DMS 273 treated with DMSO at 0.1 percent for 48 hours (cell line): ENCODE results near the gene ZNF556.
A peak's percentile ranks its signal among the peaks of the same experiment; 100 is the strongest.

Source experiments
- DNase-seq: peaks from one replicate; lab custom pipeline; 2025; lab: John Stamatoyannopoulos, UW

The ZNF556 gene

DNA sequence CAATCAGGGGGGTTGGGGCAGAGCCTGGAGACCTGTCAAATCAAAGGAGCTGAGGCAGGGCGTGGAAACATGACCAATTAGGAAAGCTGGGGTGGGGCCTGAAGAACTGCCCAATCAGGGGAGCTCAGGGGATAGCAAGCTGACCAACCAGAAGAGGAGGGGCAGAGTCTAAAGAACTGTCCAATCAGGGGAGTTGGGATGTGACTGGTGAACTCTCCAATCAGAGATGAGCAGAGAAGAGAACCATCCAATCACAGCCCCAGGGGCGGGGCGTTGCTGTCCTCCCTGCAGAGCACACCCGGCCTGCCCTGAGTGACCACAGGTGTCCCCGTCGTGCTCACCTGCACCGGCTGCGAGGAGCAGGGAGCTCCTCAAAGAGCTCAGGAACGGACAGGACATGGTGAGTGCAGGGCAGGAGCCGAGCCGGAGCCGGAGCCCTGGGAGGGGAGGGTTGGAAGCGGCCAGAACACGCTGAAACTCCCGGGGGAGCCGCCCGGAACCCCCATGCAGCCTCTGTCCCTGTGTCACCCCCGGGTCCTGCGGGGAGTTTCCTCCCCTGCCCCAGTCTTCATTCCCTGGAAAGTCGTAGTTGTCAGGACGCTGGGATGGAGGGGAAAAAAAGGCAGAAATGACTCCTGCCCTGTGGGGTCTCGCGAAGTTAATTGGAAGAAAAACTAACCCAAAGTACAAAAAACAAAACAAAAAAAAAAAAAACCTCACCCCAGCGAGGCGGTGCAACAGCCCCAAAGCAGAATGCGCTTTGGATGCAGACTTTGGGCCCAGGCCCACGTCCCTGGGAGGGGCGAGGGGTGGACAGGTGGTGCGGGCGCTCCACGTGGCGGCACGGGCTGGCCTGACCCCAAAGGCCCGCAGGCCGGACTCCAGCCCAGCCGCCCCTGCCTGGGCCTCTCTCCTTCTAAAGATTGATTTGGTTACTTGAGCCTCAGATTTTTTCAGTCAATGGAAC is at the start of gene ZNF556:
Gene ZNF556 (plus strand): TSS at position 311 of the 967 bp plus-strand sequence. CDS start 87 bp downstream, at position 398.
- peak; percentile 98 for DNase-seq

DNA sequence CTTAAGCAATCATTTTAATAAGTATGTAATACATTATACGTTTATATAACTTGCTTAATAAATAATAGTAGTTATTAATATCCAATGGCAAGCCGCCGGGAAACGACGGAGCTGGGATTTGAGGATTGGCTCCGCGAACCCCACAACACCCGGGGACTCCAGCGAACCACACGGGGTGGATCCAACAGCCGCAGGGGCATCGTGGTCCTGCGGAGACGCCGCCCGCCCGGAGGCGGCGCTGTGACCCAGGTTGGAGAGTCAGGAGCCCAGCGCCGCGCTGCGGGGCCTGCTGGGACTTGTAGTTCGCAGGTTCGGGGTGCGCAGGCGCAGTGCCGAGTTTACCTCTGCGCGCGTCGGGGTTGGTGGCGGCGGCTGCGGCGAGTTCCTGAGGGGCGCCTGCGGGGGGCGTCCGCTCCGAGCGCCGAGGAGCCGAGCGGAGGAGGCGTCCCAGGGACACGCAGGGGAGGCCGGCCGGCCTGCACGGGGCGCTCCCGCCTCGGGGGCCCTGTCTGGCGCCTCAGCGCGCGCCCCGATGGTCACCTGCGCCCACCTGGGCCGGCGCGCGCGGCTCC is 47.5 kb upstream of the ZNF556 start, which contains the start of gene ZNF554:
Gene ZNF554 (plus strand): TSS at position 329 of the 572 bp plus-strand sequence. CDS start 204 bp downstream, at position 533.
- peak; percentile 79 for DNase-seq

DNA sequence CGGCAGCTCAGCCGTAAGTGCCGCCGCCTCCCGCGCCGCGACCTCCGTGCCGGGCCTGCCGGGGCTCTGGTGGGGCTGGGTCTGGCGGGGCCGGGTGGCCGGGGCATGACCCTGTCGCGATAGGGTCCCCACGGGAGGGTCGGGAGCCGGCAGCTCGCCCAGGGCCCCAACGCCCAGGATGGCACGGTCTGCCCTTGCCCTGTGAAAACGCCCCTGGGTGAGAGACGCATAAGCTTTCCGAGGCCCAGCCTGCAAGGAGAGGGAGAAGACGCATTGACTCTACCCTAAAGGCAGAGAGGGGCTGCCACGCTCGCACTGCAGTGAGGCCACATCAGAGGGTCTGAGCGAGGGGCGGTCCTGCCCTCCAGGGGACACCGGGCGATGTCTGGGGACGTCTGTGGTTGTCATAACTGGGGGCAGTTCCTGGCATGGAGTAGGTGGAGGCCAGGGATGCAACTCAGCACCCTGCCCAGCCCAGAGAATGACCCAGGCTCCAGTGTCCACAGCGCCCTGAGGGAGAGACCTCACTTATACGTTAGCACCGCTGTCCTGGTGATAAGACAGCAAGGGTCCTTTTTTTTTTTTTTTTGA is 46.9 kb upstream of the ZNF556 start:
- DNase-seq, result no peak

DNA sequence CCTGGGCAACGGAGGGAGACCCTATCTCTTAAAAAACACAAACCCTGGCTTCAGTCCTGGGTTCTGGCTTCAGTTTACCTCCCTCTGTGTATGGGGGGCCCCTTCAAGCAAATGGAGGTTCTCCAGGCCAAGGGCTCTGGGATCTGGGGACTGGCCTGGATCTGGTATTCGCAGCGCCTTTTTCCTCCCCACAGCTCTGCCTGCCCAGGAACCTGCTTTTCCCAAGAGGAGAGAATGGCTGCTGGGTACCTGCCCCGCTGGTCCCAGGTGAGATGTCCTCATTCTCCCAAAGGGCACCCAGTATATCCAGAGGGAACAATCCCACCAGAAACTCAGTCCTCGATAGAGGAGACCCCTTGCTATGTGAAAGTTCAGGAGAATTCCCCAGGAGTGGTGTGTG is 44.3 kb upstream of the ZNF556 start:
- DNase-seq, result no peak

DNA sequence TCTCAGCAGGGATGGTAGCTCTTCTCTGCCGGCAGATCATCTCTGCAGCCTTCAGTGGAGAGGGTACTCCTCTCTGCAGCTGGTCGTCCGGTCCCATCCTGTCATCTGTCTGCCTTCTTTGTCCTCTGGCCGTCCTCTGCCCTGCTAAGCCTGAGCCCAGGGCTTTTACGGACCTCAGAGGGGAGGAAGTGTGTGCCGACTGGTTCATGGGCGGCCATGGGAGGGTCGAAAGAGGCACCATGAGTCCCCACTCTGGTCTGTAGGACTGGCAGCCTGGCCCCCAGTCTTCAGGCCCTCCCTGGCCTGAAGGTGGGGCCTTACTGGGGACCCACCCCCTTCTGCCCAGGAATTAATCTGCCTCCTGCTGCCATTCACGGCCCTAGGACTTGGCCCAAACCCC is 43.5 kb upstream of the ZNF556 start:
- no peak for DNase-seq

DNA sequence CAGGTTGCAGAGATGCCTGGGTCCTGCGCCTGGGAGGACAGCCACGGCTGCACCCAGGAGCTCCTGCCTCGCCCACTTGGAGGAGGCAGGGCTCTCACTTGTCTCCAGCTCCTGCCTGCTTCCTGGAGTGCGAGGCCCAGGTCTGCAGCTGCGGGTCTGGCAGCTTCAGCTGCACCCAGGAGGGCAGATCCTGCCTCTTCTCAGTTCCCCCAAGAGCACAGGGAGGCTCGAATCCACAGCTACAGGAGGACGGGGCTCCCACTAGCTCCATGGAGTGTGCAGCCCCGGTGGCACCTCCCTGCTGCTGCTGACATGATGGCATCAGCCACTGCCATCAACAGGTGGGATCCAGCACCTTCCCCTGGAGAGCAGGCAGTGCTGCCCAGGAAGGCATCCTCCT is 43.0 kb upstream of the ZNF556 start:
- DNase-seq, result no peak

DNA sequence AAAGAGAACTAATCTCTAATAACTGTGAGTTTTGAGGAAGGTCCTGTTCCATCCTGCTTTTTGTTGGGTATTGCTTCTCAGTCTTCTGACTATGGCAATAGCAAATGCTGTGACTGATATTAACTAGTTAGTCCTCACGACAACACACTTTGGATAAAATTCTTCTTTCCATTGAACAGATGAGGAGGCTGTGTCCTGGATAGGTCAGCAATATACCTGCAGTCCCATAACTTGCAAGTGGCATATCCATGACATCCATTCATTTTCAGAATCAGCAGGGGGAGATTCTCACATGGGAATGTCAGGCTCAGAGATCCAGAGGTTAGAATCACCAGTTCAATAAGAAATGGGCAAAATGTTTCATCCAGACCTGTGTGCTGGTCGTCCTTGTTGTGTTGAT is 40.1 kb upstream of the ZNF556 start:
- no peak for DNase-seq

DNA sequence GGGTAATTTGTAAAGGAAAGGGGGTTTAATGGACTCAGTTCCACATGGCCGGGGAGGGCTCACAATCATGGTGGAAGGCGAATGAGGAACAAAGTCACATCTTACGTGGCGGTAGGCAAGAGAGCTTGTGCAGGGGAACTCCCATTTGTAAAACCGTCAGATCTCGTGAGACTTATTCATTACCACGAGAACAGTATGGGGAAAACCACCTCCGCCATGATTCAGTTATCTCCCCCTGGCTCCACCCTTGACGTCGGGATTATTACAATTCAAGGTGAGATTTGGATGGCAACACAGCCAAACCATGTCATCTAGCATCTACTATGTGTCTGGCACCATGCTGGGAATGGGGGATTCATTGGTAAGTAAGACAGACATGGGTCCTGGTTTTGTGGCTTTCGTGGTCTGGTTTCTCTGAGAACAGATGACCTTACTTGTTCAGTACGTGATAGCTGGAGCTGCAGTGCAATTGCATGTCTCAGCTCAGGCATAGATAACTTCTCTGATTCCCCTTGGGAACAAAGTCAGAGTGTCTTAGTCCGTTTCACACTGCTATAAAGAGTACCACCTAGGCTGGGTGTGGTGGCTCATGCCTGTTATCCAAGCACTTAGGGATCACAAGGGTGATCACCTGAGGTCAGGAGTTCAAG is 39.2 kb upstream of the ZNF556 start:
- no peak for DNase-seq

DNA sequence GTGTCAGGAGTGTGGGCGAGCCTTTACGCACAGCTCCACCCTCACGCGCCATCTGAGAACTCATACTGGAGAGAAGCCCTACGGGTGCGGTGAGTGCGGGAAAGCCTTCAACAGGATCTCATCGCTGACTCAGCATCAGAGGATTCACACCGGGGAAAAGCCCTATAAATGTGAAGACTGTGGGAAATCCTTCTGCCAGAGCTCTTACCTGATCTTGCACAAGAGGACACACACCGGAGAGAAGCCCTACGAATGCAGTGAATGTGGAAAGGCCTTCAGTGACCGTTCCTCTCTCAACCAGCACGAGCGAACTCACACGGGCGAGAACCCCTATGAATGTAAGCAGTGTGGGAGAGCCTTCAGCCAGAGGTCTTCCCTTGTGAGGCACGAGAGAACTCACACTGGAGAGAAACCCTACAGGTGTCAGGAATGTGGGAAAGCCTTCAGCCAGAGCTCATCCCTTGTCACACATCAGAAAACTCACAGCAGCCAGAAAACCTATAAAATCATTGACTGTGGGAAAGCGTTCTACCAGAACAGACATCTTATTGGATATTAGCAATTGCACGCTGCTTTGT is 32.8 kb upstream of the ZNF556 start:
- DNase-seq, result no peak

DNA sequence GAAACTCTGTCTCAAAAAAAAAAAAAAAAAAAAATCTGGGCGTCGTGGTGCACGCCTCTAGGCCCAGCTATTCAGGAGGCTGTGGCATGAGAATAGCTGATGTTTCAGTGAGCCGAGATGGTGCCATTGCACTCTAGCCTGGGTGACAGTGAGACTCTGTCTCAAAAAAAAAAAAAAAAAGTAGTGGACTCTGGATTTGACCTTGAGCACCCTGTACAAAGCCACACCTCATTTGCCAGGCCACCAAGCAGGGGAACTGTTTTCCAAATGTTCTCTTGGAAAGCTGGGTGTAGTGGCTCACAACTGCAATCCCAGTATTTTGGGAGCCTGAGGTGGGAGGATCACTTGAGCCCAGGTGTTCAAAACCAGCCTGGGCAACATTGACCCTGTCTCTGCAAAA is 29.7 kb upstream of the ZNF556 start:
- no peak for DNase-seq

DNA sequence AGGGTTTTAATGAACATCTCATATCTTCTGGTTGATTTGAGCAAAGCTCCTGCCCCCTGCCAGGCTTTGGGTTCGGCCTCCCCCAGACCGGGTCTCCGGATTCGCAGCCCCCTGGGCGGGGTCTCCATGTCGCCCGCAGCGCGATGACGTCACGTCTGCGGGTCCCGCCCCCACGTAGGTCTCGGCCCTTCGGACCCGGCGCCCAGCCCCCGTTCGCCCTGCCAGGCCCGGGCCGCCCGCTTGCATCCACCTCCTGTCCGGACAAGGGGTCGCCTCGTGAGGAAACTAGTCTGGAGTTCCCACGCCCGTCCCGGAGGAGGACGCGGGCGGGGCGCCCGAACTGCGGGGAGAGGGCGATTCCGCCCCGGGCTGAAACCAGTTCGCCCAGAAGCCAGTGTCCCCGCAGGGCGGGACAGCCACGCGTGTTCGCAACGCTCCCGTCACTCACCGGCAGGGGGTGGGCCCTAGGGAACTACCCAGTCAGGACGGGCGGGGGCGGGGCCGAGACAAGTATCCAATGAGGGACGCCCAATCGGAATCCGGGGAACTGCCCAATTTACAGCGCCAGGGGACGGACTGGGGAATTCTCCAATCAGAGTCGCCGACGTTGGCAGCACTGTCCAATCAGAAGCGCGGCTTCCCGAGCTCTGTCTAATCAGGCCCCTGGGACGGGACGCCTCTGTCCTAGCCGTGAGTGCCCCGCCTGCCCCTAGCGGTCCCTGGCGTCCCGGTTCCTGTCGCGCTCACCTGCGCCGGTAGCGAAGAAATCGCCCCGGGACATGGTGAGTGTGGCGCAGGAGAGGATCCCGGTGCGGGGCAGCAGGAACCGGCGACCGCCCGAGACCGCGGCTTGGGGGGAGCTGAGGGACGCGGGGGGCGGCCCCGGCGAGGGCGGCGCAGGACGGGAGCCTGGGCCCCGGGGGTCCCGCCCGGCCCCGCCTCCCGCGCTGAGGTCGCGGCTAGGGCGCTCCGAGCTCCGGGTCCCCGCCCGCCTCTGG is 26.0 kb upstream of the ZNF556 start, which contains the start of gene ZNF555:
Gene ZNF555 (plus strand): TSS at position 682 of the 998 bp plus-strand sequence. CDS start 98 bp downstream, at position 780.
- peak; percentile 95 for DNase-seq

DNA sequence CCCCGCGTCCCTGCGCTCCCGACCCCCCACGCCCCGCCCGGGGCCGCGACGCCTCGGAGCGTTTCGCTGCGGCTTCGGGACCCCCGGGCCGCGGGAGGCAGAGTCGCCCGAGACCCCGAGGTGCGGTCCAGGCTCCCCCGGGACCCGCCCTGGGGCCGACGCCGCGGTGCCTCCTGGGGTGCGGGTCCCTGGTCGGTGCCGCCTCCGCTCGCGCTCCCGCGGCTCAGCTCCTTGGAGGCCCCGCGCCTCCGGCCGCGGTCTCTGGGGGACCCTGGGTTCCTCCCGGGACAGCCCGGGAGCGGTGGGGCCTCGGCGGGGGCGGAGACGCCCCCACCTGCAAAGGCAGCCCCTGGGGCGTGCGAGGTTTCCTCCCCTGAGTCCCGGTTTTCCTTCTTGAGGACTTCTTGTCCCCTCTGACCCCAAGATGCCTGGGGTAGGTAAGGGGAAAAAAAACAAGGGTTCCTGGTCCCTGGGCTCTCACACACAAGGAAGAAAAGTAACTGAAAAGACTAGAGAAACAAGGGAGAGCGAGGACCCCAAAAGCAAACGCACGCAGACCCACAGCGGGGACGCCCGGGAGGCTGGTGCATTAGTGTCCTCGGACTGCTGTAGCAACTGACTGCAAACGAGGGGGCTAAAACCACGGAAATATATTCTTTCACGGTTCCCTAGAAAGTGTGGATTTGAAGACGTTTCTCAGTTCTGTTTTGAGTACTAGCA is 25.1 kb upstream of the ZNF556 start:
- DNase-seq, result no peak

DNA sequence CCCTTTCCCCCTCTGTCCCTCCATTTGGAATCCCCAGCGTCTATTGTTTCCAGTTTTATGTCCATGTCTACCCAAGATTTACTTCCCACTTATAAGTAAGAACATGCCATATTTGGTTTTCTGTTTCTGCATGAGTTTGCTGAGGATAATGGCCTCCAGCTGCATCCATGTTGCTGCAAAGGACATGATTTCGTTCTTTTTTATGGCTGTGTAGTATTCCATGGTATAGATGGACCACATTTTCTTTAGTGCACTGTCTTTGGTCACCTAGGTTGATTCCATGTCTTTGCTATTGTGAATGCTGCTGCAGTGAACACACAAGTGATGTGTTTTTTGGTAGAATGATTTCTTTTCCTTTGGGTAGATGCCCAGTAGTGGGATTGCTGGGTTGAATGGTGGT is 22.0 kb upstream of the ZNF556 start:
- no peak for DNase-seq

DNA sequence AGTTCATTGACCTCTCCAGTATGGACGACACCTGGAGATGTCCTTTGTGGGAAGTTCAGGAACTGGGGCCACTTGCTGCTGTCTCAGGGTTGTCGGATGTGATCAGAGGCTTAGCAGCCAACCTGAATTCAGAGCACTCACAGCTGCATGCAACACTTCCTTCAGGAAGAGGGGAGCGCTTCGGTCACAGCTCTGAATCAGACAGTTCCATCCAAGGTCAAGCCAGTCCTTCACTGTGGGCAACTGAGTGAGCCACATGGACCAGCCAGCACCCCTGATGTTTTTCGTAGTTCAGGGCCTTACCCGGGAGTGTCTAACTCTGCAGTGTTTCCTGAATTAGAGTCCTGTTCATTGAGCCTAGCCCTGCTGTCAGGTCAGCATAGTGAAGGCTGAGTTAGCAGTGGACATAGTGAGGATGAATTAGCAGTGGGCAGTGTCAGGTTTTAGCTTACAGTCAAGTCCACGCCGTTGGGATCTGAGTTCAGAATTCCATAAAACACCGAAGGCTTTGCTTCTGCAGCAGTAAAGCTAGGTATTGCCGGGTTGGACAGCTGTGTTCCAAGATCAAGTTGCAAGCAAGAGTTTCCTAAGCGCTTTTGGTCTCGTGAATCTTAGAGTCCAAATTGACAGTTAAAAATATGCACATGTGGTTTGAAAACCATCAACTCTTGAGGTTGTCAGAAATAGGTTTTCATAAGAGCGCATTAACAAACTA is 20.8 kb upstream of the ZNF556 start:
- DNase-seq, result no peak

DNA sequence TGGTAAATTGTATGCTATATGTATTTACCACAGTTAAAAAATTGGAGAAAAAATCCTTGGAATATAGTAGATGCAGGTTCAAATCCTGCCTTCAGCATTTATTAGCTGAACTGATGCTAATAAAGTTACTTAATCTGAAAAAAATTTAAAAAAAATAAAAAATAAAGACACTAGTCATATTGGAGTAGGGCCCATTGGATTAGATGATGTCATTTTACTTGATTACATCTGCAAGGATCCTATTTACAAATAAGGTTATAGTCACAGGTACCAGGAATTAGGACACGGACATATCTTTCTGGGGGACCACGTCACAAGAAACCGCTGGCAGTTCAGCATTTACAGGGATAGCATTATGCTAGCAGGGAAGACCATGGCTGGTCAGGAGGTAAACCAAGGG is 19.6 kb upstream of the ZNF556 start:
- DNase-seq, result no peak

DNA sequence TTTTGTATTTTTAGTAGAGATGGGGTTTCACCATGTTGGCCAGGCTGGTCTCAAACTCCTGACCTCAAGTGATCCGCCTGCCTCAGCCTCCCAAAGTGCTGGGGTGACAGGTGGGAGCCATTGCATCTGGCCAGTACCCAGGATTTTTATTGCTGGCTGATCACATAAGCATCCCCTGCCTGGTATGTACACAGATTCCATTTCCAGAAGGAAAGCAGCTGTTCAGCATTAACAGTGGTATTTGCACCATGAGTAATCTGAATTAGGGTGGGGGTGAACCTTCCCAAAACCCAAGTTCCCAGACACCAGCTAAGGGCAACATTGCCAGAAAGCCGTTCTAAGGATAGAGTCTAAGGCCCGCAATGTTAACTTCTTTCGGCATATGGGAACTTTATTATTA is 18.5 kb upstream of the ZNF556 start:
- no peak for DNase-seq

DNA sequence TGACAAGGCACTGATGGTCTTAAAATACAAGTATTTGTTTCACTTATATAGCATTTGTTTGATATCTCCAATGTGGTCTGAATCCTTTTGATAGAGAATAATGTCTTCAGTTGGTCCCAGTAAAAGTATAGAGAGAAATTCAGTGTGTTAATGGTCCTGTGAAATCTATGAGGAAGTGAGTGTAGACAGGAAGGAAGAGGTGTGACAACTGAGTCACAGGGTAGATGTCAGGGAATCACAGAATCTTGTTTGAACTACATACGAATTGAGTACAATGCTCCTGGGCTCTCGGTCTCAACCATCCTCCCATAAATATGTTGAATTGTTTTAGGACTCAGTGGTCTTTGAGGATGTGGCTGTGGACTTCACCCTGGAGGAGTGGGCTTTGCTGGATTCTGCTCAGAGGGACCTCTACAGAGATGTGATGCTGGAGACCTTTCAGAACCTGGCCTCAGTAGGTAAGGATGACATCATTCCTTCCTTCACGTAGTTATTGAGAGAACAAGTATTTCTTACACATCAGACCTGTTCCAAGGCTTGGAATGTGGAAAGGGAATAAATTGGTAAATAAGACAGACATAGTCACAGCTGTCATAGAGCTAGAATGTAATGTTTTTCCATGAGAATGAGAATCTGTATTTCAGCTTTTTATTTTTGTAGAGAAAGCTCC is 16.7 kb upstream of the ZNF556 start:
- no peak for DNase-seq

DNA sequence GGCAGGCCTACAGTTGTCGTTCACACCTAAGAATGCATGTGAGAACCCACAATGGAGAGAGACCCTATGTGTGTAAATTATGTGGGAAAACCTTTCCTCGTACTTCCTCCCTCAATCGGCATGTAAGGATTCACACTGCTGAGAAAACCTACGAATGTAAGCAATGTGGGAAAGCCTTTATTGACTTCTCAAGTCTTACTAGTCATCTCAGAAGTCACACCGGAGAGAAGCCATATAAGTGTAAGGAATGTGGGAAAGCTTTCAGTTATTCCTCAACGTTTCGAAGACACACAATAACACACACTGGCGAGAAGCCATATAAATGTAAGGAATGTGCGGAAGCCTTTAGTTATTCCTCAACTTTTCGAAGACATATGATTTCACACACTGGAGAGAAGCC is 14.5 kb upstream of the ZNF556 start:
- no peak for DNase-seq
